ENCODE data around the gene CLPTM1. TPM values are rescaled to one million over a fixed set of nuclear protein-coding genes. Genes with fewer than 3 reads are reported as not detected.

CLPTM1 gene
- total RNA-seq, result 10 to 100 TPM; 30.6 to 99.5 (median 64.2) TPM

DNA sequence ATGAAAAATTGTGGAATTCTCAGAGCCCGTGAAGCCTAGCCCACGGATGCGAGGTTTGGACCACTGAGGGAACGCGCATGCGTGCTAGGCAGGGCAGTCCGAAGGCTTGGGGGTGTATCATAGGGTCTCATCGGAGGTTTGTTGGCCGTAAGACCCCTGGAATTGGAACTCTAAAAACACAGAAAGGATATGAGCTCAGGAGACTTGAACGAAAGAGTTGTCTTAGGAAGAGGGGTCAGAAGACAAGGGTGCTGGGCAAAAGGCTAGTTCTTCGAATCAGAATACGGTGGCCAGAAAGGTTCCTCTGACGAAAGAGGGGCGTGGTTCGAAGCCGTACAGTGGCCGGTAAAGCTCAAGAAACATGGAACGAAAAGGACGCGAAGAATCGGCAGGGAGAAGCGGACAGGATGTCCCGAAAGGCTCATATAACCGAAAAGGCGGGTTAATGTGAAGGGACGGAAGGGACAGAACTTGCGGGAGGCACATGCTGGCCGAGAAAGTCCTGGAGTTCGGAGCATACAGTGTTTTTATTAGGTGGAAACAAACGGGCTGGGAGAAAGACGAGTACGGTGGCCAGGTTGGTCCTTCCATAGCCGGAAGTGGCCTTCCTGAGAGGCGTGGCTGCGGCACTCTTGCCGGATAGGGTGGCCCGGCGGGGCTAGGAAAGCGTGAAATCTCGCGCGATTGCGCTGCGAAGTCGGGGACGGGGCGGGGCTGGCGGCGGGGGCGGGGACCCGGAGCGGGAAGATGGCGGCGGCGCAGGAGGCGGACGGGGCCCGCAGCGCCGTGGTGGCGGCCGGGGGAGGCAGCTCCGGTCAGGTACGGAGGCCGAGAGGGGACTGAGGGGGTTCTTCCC is at the start of gene CLPTM1:
Gene CLPTM1 (plus strand): TSS at position 732 of the 856 bp plus-strand sequence. CDS start 16 bp downstream, at position 748.
- intact Hi-C loops (cut with DNase I; ENCODE audit: low total_unique reads), result loop anchor here (5.0 kb wide), 1 partner anchor 48 kb away; the partner anchor contains the start of gene APOE
- peak; percentile 95 to 96 for DNase-seq
- peak within 1 kb of the TSS; percentile 84 to 99 for H3K4me3 ChIP-seq
- peak within 1 kb of the TSS; percentile 90 to 95 for H3K27ac ChIP-seq
- peaks cover 14 to 15% of the 10 kb centered on the region in 2 donors for H3K4me1 ChIP-seq
- no peaks in the 10 kb centered on the region for H3K27me3 ChIP-seq
- no peaks in the 10 kb centered on the region for H3K9me3 ChIP-seq
- TF ChIP-seq, protein P1, sequence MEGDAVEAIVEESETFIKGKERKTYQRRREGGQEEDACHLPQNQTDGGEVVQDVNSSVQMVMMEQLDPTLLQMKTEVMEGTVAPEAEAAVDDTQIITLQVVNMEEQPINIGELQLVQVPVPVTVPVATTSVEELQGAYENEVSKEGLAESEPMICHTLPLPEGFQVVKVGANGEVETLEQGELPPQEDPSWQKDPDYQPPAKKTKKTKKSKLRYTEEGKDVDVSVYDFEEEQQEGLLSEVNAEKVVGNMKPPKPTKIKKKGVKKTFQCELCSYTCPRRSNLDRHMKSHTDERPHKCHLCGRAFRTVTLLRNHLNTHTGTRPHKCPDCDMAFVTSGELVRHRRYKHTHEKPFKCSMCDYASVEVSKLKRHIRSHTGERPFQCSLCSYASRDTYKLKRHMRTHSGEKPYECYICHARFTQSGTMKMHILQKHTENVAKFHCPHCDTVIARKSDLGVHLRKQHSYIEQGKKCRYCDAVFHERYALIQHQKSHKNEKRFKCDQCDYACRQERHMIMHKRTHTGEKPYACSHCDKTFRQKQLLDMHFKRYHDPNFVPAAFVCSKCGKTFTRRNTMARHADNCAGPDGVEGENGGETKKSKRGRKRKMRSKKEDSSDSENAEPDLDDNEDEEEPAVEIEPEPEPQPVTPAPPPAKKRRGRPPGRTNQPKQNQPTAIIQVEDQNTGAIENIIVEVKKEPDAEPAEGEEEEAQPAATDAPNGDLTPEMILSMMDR (IDR thresholded peaks at IDR 0.05), result peak in 2 of 4 experiments; percentile 31 to 44
- TF ChIP-seq POLR2A (IDR thresholded peaks at IDR 0.05), result peak; percentile 53 to 78
- no peaks in the 10 kb centered on the region for H3K36me3 ChIP-seq

- Histone ChIP-seq H3K36me3 (no peaks in the 10 kb centered on the region), H3K4me3 (peak within 1 kb of the TSS in 1 of 2 donors; percentile 11), H3K27ac (peak within 1 kb of the TSS in 1 of 2 donors; percentile 7), H3K27me3 (peaks cover 0 to 5% of the 10 kb centered on the region in 2 donors), H3K4me1 (no peaks in the 10 kb centered on the region), H3K9me3 (no peaks in the 10 kb centered on the region)
- intact Hi-C loops (cut with DNase I; ENCODE audit: low total_unique reads), result loop anchor here (5.0 kb wide), 1 partner anchor 47 kb away; no protein-coding TSS in a partner anchor
- DNase-seq, result no peak
- TF ChIP-seq, protein P1 (IDR thresholded peaks at IDR 0.05), result no peak
- no peak for TF ChIP-seq POLR2A (IDR thresholded peaks at IDR 0.05)
These were observed 49.6 kb upstream of the CLPTM1 start, which contains the start of gene APOE for GRCh38 chr19:44905437-44906160. TSS of gene APOE (plus strand) at chr19:44905796. CDS start at chr19:44906625, 829 bp downstream.

DNA sequence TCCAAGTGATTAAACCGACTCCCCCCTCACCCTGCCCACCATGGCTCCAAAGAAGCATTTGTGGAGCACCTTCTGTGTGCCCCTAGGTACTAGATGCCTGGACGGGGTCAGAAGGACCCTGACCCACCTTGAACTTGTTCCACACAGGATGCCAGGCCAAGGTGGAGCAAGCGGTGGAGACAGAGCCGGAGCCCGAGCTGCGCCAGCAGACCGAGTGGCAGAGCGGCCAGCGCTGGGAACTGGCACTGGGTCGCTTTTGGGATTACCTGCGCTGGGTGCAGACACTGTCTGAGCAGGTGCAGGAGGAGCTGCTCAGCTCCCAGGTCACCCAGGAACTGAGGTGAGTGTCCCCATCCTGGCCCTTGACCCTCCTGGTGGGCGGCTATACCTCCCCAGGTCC is 47.6 kb upstream of the CLPTM1 start:
- TF ChIP-seq, protein P1 (IDR thresholded peaks at IDR 0.05), result no peak
- no peak for TF ChIP-seq POLR2A (IDR thresholded peaks at IDR 0.05)
- H3K4me1 ChIP-seq, result no peaks in the 10 kb centered on the region
- no peaks in the 10 kb centered on the region for H3K36me3 ChIP-seq
- H3K27ac ChIP-seq, result no peak overlapping the region
- H3K4me3 ChIP-seq, result no peak overlapping the region
- DNase-seq, result no peak
- no peaks in the 10 kb centered on the region for H3K9me3 ChIP-seq
- intact Hi-C loops (cut with DNase I; ENCODE audit: low total_unique reads), result loop anchor here (5.0 kb wide), 1 partner anchor 45 kb away; no protein-coding TSS in a partner anchor
- peaks cover 0 to 5% of the 10 kb centered on the region in 2 donors for H3K27me3 ChIP-seq

DNA sequence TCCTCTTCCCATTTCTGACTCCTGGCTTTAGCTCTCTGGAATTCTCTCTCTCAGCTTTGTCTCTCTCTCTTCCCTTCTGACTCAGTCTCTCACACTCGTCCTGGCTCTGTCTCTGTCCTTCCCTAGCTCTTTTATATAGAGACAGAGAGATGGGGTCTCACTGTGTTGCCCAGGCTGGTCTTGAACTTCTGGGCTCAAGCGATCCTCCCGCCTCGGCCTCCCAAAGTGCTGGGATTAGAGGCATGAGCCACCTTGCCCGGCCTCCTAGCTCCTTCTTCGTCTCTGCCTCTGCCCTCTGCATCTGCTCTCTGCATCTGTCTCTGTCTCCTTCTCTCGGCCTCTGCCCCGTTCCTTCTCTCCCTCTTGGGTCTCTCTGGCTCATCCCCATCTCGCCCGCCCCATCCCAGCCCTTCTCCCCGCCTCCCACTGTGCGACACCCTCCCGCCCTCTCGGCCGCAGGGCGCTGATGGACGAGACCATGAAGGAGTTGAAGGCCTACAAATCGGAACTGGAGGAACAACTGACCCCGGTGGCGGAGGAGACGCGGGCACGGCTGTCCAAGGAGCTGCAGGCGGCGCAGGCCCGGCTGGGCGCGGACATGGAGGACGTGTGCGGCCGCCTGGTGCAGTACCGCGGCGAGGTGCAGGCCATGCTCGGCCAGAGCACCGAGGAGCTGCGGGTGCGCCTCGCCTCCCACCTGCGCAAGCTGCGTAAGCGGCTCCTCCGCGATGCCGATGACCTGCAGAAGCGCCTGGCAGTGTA is 46.9 kb upstream of the CLPTM1 start:
- intact Hi-C loops (cut with DNase I; ENCODE audit: low total_unique reads), result loop anchor here (5.0 kb wide), 1 partner anchor 44 kb away; no protein-coding TSS in a partner anchor
- Histone ChIP-seq H3K27ac (no peak overlapping the region), H3K36me3 (no peaks in the 10 kb centered on the region), H3K4me1 (no peaks in the 10 kb centered on the region), H3K27me3 (peaks cover 0 to 5% of the 10 kb centered on the region in 2 donors), H3K4me3 (no peak overlapping the region), H3K9me3 (no peaks in the 10 kb centered on the region)
- no peak for TF ChIP-seq POLR2A (IDR thresholded peaks at IDR 0.05)
- TF ChIP-seq, protein P1 (IDR thresholded peaks at IDR 0.05), result no peak
- DNase-seq, result no peak
